ENCODE data around the gene NOP16. TPM values are rescaled to one million over a fixed set of nuclear protein-coding genes. Genes with fewer than 3 reads are reported as not detected.

The NOP16 gene
- total RNA-seq (2014; rRNA removed; shearing (Covaris generic)), result 99.3 and 104 TPM in 2 replicates

- peak; percentile 99 for DNase-seq (ENCODE audit: low read depth)
Observed at GRCh38 chr5:176388444-176389134, at the start of gene NOP16, which contains the start of gene HIGD2A. Gene NOP16 (minus strand): TSS chr5:176388598. CDS start chr5:176388539, 59 bp downstream. Gene HIGD2A (plus strand): TSS chr5:176388751. CDS start chr5:176388820, 69 bp downstream.

GRCh38 chr5:176436656-176437055, 48.3 kb upstream of the NOP16 start:
- peak; percentile 71 for DNase-seq (ENCODE audit: low read depth)

- no peak for DNase-seq (ENCODE audit: low read depth)
Observed at GRCh38 chr5:176432707-176433106, 44.3 kb upstream of the NOP16 start.

GRCh38 chr5:176429972-176430371, 41.6 kb upstream of the NOP16 start:
- no peak for DNase-seq (ENCODE audit: low read depth)

- DNase-seq (ENCODE audit: low read depth), result no peak
Observed at GRCh38 chr5:176427971-176428370, 39.6 kb upstream of the NOP16 start.

GRCh38 chr5:176426876-176427275, 38.5 kb upstream of the NOP16 start:
- no peak for DNase-seq (ENCODE audit: low read depth)

GRCh38 chr5:176425791-176426190, 37.4 kb upstream of the NOP16 start:
- no peak for DNase-seq (ENCODE audit: low read depth)

- DNase-seq (ENCODE audit: low read depth), result no peak
Observed at GRCh38 chr5:176425138-176425537, 36.7 kb upstream of the NOP16 start.

- no peak for DNase-seq (ENCODE audit: low read depth)
Observed at GRCh38 chr5:176424181-176424580, 35.8 kb upstream of the NOP16 start.

- no peak for DNase-seq (ENCODE audit: low read depth)
Observed at GRCh38 chr5:176420972-176421544, 32.7 kb upstream of the NOP16 start.

GRCh38 chr5:176420086-176420485, 31.7 kb upstream of the NOP16 start:
- DNase-seq (ENCODE audit: low read depth), result no peak

GRCh38 chr5:176418251-176418650, 29.9 kb upstream of the NOP16 start:
- peak; percentile 36 for DNase-seq (ENCODE audit: low read depth)

GRCh38 chr5:176416965-176417364, 28.6 kb upstream of the NOP16 start:
- DNase-seq (ENCODE audit: low read depth), result no peak

GRCh38 chr5:176415952-176416924, 27.8 kb upstream of the NOP16 start, which contains the start of gene CLTB:
Gene CLTB (minus strand): TSS chr5:176416539. CDS start chr5:176416363, 176 bp downstream.
- peak; percentile 95 for DNase-seq (ENCODE audit: low read depth)

GRCh38 chr5:176415240-176415951, 27.0 kb upstream of the NOP16 start:
- DNase-seq (ENCODE audit: low read depth), result no peak

GRCh38 chr5:176414704-176415103, 26.3 kb upstream of the NOP16 start:
- no peak for DNase-seq (ENCODE audit: low read depth)

GRCh38 chr5:176413709-176414191, 25.4 kb upstream of the NOP16 start:
- DNase-seq (ENCODE audit: low read depth), result no peak

GRCh38 chr5:176413255-176413565, 24.8 kb upstream of the NOP16 start:
- no peak for DNase-seq (ENCODE audit: low read depth)

- no peak for DNase-seq (ENCODE audit: low read depth)
Observed at GRCh38 chr5:176412517-176413254, 24.3 kb upstream of the NOP16 start.

GRCh38 chr5:176410486-176411180, 22.2 kb upstream of the NOP16 start:
- DNase-seq (ENCODE audit: low read depth), result no peak
